GM18951 (cell line): Measurements from ENCODE around the gene RBMY1J.
"Not testable (repeated sequence)": the region's sequence is repeated elsewhere in the genome, so short reads cannot be mapped to it uniquely, and the experiment has no call there.

Experiments used
- POLR2A ChIP-seq: IDR thresholded peaks from 4 replicates; pipeline ENCODE4 v1.6.1; 2011; ENCODE audit warnings: mild to moderate bottlenecking; ENCODE audit not compliant: insufficient read length, insufficient read depth; ENCODE audit errors: extremely low read depth
- in situ Hi-C: fragments of 300-500 bp; cut with MboI; formaldehyde crosslinking; loops from one replicate; pipeline ENCODE4 v1.12.0; 2022; ENCODE audit warnings: low sequenced_read_pairs, mixed read lengths, inconsistent platforms; ENCODE audit not compliant: unreplicated experiment

Gene RBMY1J

GRCh38 chrY:22403110-22403509, at the start of gene RBMY1J:
RBMY1J (plus strand) TSS chrY:22403410; CDS start chrY:22405448, 2,038 bp downstream.
- in situ Hi-C loops: not testable (repeated sequence)

- TF ChIP-seq POLR2A: no peak
- in situ Hi-C loops: no loop called here
Observed at GRCh38 chrY:22367416-22367815, 35.8 kb upstream of the RBMY1J start.

GRCh38 chrY:22370623-22371022, 32.6 kb upstream of the RBMY1J start:
- TF ChIP-seq POLR2A: no peak
- in situ Hi-C loops: no loop called here

- in situ Hi-C loops: no loop called here
- TF ChIP-seq POLR2A: no peak
Observed at GRCh38 chrY:22373494-22373893, 29.7 kb upstream of the RBMY1J start.

DNA sequence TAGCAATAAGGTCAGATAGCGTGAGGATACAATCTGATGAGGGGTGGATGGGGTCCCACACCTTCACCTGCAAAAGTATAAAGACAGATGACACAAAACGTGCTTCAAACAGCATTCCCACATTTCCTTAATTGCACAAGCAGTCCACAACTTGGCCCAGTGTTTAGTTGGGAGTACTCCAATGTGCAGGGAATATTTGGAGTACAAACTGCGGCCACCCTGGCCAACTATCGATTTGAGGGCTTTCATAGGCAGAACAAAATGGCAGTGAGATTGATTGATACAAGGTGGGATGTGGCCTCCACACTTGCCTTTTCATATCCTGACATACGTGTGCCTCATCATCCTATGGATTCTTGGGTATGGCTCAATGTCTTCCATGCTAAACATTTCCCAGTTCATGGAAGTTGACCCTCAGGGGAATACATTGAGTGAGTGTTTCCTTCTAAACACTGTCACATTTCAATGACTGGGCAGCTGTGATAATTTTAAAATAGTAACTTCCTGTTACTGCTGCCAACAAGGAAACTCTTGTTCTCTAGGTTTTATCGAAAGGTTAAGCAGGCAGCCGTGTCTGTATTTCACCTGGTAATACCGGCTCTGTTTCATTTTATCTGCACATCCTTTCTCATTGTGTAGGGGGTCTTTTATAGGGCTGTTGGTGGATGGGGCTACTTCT, 41.6 kb downstream of the RBMY1J start:
- in situ Hi-C loops: not testable (repeated sequence)

DNA sequence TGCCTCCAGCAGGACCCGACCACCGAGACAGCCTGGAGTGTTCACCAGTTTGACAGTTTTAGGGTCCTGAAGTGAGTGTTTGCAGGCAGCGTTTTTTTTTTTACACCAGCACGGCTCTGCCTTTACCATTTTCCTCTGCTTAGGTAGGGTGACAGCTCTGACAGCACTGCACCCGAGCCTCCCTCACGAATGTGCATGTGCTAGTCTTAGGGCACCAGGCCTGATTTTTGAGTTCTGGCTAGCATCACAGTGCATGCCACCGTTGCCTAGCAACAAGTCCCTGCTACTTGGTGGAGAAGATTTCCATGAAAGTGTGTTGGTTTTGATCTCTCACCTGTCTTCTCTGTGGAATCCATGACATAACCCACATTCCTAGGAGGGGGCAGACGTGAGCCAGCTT, 52.3 kb downstream of the RBMY1J start:
- in situ Hi-C loops: not testable (repeated sequence)

- in situ Hi-C loops: not testable (repeated sequence)
Observed at GRCh38 chrY:22461962-22462361, 58.8 kb downstream of the RBMY1J start.
